ENCODE data around the gene HPSE2.

DNA sequence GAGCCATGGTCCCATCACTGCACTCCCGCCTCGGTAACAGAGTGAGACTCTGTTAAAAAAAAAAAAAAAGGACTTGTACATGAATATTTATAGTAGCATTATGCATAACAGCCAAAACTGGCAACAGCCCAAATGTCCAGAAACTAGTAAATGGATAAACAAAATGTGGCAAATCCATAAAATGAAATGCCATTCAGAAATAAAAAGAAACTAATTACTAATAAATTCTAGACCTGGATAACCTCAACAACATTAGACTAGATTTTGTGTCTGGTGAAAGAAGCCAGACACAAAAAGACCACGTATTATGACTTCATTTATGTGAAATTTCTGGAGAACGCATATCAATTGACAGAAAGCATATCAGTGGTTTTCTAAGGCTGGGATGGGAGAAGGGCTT lies 74.5 kb downstream of the HPSE2 start:
- TF ChIP-seq ZNF70 (CRISPR knock-in tag; IDR thresholded peaks at IDR 0.05) (no peak), ZFP30 (CRISPR knock-in tag; IDR thresholded peaks at IDR 0.05) (no peak), POU6F1 (CRISPR knock-in tag; IDR thresholded peaks at IDR 0.05; ENCODE audit: borderline replicate concordance, low read depth) (no peak), BACH2 (CRISPR knock-in tag; IDR thresholded peaks at IDR 0.05; ENCODE audit: borderline replicate concordance) (no peak), CSDC2 (CRISPR knock-in tag; IDR thresholded peaks at IDR 0.05) (no peak), RARB (CRISPR knock-in tag; IDR thresholded peaks at IDR 0.05) (no peak)
